ENCODE data around the gene RNU11. TPM values are rescaled to one million over a fixed set of nuclear protein-coding genes. Genes with fewer than 3 reads are reported as not detected.

RNU11 gene
- total RNA-seq, 2 experiments from 2014 or later = not detected

GRCh38 chr1:28675924-28676257, 27.5 kb downstream of the RNU11 start:
- H3K27me3 ChIP-seq (ENCODE audit: control insufficient read depth in 1 of 2, insufficient read depth in 2 of 2, low read length in 2 of 2) = no peaks in the 10 kb centered on the region
- peaks cover 2% of the 10 kb centered on the region for H3K36me3 ChIP-seq (ENCODE audit: insufficient read depth, low read length)
- ATAC-seq (ENCODE audit: poor library complexity) (no peak), DNase-seq (no peak)
- H3K27ac ChIP-seq (ENCODE audit: low read depth in 1 of 2, low read length in 2 of 2) = no peak overlapping the region
- CTCF ChIA-PET = no interaction called here
- no peaks in the 10 kb centered on the region for H3K9me3 ChIP-seq (ENCODE audit: control insufficient read depth in 1 of 2, insufficient read depth in 1 of 2, low read length in 2 of 2)
- Mint-ChIP-seq H3K4me1 (ENCODE audit: low read depth) (peaks cover 8% of the 10 kb centered on the region), H3K4me3 (no peak overlapping the region), H3K27ac (no peak overlapping the region), H3K36me3 (ENCODE audit: low read depth) (peaks cover 12% of the 10 kb centered on the region), H3K27me3 (no peaks in the 10 kb centered on the region), H3K9me3 (no peaks in the 10 kb centered on the region)
- intact Hi-C loops (cut with DNase I, micrococcal nuclease) = no loop called here
- H3K4me3 ChIP-seq (ENCODE audit: low read length) = no peak overlapping the region
- TF ChIP-seq, protein P1, sequence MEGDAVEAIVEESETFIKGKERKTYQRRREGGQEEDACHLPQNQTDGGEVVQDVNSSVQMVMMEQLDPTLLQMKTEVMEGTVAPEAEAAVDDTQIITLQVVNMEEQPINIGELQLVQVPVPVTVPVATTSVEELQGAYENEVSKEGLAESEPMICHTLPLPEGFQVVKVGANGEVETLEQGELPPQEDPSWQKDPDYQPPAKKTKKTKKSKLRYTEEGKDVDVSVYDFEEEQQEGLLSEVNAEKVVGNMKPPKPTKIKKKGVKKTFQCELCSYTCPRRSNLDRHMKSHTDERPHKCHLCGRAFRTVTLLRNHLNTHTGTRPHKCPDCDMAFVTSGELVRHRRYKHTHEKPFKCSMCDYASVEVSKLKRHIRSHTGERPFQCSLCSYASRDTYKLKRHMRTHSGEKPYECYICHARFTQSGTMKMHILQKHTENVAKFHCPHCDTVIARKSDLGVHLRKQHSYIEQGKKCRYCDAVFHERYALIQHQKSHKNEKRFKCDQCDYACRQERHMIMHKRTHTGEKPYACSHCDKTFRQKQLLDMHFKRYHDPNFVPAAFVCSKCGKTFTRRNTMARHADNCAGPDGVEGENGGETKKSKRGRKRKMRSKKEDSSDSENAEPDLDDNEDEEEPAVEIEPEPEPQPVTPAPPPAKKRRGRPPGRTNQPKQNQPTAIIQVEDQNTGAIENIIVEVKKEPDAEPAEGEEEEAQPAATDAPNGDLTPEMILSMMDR (IDR thresholded peaks at IDR 0.05) = no peak
- POLR2A ChIA-PET = no interaction called here
- H3K4me1 ChIP-seq (ENCODE audit: insufficient read depth, low read length) = no peaks in the 10 kb centered on the region

GRCh38 chr1:28680151-28680550, 31.8 kb downstream of the RNU11 start:
- no peaks in the 10 kb centered on the region for H3K4me1 ChIP-seq (ENCODE audit: insufficient read depth, low read length)
- ChIA-PET CTCF (no interaction called here), POLR2A (no interaction called here)
- H3K36me3 Mint-ChIP-seq (ENCODE audit: low read depth) = peaks cover 50% of the 10 kb centered on the region
- no peaks in the 10 kb centered on the region for H3K27me3 ChIP-seq (ENCODE audit: control insufficient read depth in 1 of 2, insufficient read depth in 2 of 2, low read length in 2 of 2)
- H3K27ac ChIP-seq (ENCODE audit: low read depth in 1 of 2, low read length in 2 of 2) = no peak overlapping the region
- ATAC-seq (ENCODE audit: poor library complexity) (no peak), DNase-seq (no peak)
- no peak overlapping the region for H3K4me3 Mint-ChIP-seq
- H3K27me3 Mint-ChIP-seq = no peaks in the 10 kb centered on the region
- TF ChIP-seq, protein P1 (IDR thresholded peaks at IDR 0.05) = no peak
- peaks cover 29% of the 10 kb centered on the region for H3K36me3 ChIP-seq (ENCODE audit: insufficient read depth, low read length)
- H3K4me3 ChIP-seq (ENCODE audit: low read length) = no peak overlapping the region
- intact Hi-C loops (cut with DNase I, micrococcal nuclease) = no loop called here
- H3K4me1 Mint-ChIP-seq (ENCODE audit: low read depth) = peaks cover 6% of the 10 kb centered on the region
- H3K27ac Mint-ChIP-seq = no peak overlapping the region
- H3K9me3 Mint-ChIP-seq = no peaks in the 10 kb centered on the region
- no peaks in the 10 kb centered on the region for H3K9me3 ChIP-seq (ENCODE audit: control insufficient read depth in 1 of 2, insufficient read depth in 1 of 2, low read length in 2 of 2)

GRCh38 chr1:28682840-28683239, 34.4 kb downstream of the RNU11 start:
- no peak overlapping the region for H3K27ac ChIP-seq (ENCODE audit: low read depth in 1 of 2, low read length in 2 of 2)
- POLR2A ChIA-PET = interaction anchor here (1.0 kb wide), 1 partner anchor 14 kb away, joined by 3 read pairs; the partner anchor contains the start of gene GMEB1
- no peak overlapping the region for H3K4me3 Mint-ChIP-seq
- CTCF ChIA-PET = no interaction called here
- no peaks in the 10 kb centered on the region for H3K4me1 Mint-ChIP-seq (ENCODE audit: low read depth)
- no peak for ATAC-seq (ENCODE audit: poor library complexity)
- no peak overlapping the region for H3K27ac Mint-ChIP-seq
- H3K27me3 Mint-ChIP-seq = no peaks in the 10 kb centered on the region
- H3K9me3 Mint-ChIP-seq = no peaks in the 10 kb centered on the region
- peaks cover 68% of the 10 kb centered on the region for H3K36me3 Mint-ChIP-seq (ENCODE audit: low read depth)
- H3K4me3 ChIP-seq (ENCODE audit: low read length) = no peak overlapping the region
- no peaks in the 10 kb centered on the region for H3K27me3 ChIP-seq (ENCODE audit: control insufficient read depth in 1 of 2, insufficient read depth in 2 of 2, low read length in 2 of 2)
- H3K9me3 ChIP-seq (ENCODE audit: control insufficient read depth in 1 of 2, insufficient read depth in 1 of 2, low read length in 2 of 2) = no peaks in the 10 kb centered on the region
- TF ChIP-seq, protein P1 (IDR thresholded peaks at IDR 0.05) = no peak
- no peaks in the 10 kb centered on the region for H3K4me1 ChIP-seq (ENCODE audit: insufficient read depth, low read length)
- intact Hi-C loops (cut with DNase I, micrococcal nuclease) = no loop called here
- DNase-seq = no peak
- H3K36me3 ChIP-seq (ENCODE audit: insufficient read depth, low read length) = peaks cover 40% of the 10 kb centered on the region
